SK-N-MC (cell line): ENCODE measurements around the gene TAB2.

ENCODE experiments used
- DNase-seq: peaks from one replicate; pipeline ENCODE4 v3.0.0-alpha.2; 2011; ENCODE audit warnings: low read depth, low spot score
- H3K27ac ChIP-seq: fragments of 200-600 bp; sonication (generic); 2 replicates; pipeline ENCODE4 v1.5.1; 2016; ENCODE audit warnings: mixed run types
- H3K36me3 ChIP-seq: fragments of 200-600 bp; sonication (generic); 2 replicates; pipeline ENCODE4 v1.6.1; 2017; ENCODE audit warnings: antibody characterized with exemption, low read length, mixed read lengths; ENCODE audit not compliant: insufficient read depth
- H3K4me3 ChIP-seq: fragments of 200-600 bp; sonication (generic); 2 replicates; pipeline ENCODE4 v1.5.1; 2016
- H3K9ac ChIP-seq: fragments of 200-600 bp; sonication (generic); 2 replicates; pipeline ENCODE4 v1.8.0; 2017; ENCODE audit warnings: mixed run types, mixed read lengths; ENCODE audit not compliant: insufficient read length
- H3K9me3 ChIP-seq: fragments of 200-600 bp; sonication (generic); 2 replicates; pipeline ENCODE4 v1.6.1; 2017; ENCODE audit warnings: low read depth, mild to moderate bottlenecking, antibody characterized with exemption, low read length, moderate library complexity, mixed read lengths
- EZH2 ChIP-seq: fragments of 200-600 bp; sonication (generic); IDR thresholded peaks from one replicate; pipeline ENCODE4 v1.6.1; 2017; ENCODE audit warnings: antibody characterized with exemption
- FOXP2 ChIP-seq: optimal IDR thresholded peaks from 2 replicates; pipeline ENCODE3; 2011; ENCODE audit warnings: mild to moderate bottlenecking, moderate library complexity; ENCODE audit not compliant: insufficient read depth; ENCODE audit errors: extremely low read length, control extremely low read depth
- POLR2AphosphoS5 ChIP-seq: IDR thresholded peaks from 2 replicates; pipeline ENCODE4 v1.6.1; 2012; ENCODE audit warnings: mild to moderate bottlenecking, low read depth, low read length, borderline replicate concordance

The TAB2 gene

DNA sequence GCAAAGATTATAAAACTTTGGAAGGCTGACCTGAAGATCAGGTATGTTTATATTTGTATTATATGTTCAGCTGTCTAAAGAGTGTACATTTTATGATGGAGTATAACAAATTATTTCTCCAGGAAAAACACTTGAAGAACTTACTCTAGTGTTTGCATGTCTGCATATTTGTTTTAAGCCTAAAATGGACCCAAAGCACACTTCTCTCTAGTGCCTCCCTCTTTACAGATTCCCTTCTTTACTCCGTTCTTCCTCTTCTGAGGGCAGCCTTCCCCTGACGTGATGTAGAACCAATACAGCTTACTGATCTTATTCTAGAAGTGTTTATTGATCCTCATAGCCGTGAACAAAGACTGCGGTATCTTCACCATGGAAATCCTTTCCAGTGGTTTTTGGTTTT, 96.5 kb downstream of the TAB2 start:
- Histone ChIP-seq H3K4me3 (no peak overlapping the region), H3K9me3 (no peaks in the 10 kb centered on the region), H3K9ac (no peak overlapping the region), H3K27ac (no peak overlapping the region), H3K36me3 (peaks cover 19% of the 10 kb centered on the region)
- no peak for DNase-seq
- TF ChIP-seq POLR2AphosphoS5 (no peak), FOXP2 (no peak), EZH2 (no peak)

DNA sequence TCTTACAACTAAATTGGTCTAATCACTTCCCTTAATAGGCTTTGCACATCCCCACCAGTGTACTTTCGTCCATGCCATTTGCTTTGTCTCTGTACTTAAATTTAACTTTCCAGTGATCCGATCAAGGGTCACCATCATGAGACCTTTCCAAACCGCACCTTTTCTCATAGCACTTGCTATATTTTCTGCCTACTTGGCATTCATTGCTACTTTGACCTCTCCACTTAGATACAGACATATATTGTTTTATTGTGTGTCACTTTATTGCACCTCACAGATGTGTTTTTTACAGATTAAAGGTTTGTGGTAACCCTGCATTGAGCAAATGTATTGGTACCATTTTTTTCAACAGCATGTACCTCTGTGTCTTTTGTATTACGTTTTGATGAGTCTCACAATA, 97.3 kb downstream of the TAB2 start:
- Histone ChIP-seq H3K27ac (no peak overlapping the region), H3K9ac (no peak overlapping the region), H3K9me3 (no peaks in the 10 kb centered on the region), H3K4me3 (no peak overlapping the region), H3K36me3 (peaks cover 12% of the 10 kb centered on the region)
- TF ChIP-seq FOXP2: no peak
- no peak for TF ChIP-seq EZH2
- no peak for TF ChIP-seq POLR2AphosphoS5
- no peak for DNase-seq

DNA sequence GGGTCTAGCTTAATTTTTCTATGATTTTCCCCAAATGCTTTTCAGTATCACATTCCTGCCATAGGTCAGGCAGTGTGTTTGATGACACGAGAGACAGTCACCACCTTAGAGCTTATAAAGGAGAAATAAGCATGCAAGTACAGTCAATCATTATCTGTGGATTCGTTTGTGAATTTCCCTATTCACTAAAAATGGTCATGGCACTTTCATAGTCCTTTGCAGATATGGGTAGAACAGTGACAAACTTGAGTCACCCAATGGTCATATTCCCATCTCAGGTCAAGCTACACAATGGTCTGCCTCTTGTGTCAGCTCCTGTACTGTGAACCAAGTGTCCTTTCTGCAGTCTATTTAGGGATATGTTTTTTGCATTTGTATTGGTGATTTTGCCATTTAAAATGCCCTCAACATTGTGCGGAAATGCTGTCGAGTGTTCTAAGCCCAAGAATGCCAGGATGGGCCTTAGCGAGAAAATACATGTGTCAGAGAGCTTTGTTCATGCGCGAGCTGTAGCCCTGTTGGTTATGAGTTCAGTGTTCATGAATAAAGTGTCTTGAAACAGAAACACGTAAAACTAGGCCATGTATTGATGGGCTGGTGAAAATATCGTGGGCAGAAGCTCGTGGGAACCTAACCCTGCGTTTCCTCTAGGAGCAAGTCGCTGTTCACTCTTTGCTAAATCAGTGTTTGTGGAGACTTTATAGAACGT, 102.3 kb downstream of the TAB2 start:
- no peak for DNase-seq
- no peak overlapping the region for H3K4me3 ChIP-seq
- H3K27ac ChIP-seq: no peak overlapping the region
- H3K9ac ChIP-seq: no peak overlapping the region
- no peaks in the 10 kb centered on the region for H3K36me3 ChIP-seq
- TF ChIP-seq POLR2AphosphoS5 (no peak), EZH2 (no peak), FOXP2 (no peak)
- H3K9me3 ChIP-seq: no peaks in the 10 kb centered on the region

DNA sequence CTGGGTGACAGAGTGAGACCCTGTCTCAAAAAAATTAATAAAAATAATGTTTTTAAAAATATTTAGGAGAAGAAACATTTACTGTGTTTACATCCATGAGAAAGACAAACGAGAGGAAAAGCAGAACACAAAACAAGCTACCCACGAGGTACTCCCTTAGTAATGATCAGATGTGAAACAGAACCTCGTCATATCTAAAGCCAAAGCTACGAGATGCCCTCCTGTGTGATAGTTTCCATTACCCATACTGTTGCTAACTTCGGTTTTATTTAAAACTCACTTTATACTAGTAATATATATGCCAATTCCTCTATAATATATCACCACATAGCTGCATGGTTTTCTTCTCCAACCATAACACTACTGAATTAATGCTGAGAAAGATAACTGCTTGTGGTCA, 103.6 kb downstream of the TAB2 start:
- Histone ChIP-seq H3K9me3 (no peaks in the 10 kb centered on the region), H3K4me3 (no peak overlapping the region), H3K9ac (no peak overlapping the region), H3K36me3 (no peaks in the 10 kb centered on the region), H3K27ac (no peak overlapping the region)
- DNase-seq: no peak
- TF ChIP-seq POLR2AphosphoS5 (no peak), EZH2 (no peak), FOXP2 (no peak)

DNA sequence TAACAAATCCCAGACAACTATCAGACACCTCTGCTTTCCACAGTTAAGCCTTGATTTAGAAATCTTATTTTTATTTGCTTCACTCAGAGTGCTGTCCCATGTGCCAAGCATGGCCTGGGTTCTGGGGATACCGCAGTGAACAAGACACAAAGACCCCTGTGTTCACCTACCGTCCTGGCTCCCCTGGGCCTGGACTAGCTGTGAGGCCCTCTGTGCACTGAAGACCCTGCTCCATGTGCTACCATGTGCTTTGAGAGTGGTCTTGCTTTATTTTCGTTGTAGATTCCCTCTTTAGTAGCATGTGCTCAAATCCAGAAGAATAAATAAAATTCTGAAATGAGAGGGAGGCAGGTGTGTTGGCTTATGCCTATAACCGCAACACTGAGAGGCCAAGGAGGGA, 105.1 kb downstream of the TAB2 start:
- no peaks in the 10 kb centered on the region for H3K36me3 ChIP-seq
- DNase-seq: no peak
- H3K9ac ChIP-seq: no peak overlapping the region
- H3K27ac ChIP-seq: no peak overlapping the region
- H3K4me3 ChIP-seq: no peak overlapping the region
- no peaks in the 10 kb centered on the region for H3K9me3 ChIP-seq
- TF ChIP-seq FOXP2 (no peak), POLR2AphosphoS5 (no peak), EZH2 (no peak)

DNA sequence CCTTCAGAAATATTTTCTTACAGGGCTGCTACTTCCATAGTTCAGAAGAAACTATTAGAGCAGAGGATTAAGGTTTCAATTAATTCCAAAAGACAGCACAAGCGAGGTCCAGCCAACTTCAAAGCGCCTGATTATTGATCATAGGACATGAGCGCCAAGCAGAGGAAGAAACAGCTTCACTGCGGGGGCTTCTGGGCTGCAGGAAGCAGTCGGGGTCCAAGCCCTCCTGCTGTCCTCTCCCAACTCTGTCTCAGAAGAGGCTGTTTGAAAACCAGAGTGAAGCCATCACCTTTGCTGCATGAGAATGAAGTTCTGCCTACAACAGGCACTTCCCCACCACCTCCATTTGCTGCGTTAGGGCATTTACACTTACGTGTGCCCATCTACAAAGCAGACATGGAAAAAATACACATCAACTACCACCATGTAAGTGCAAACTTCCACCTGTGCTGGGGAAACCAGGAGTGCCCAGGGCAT, 106.5 kb downstream of the TAB2 start:
- H3K27ac ChIP-seq: no peak overlapping the region
- H3K9ac ChIP-seq: no peak overlapping the region
- H3K4me3 ChIP-seq: no peak overlapping the region
- H3K36me3 ChIP-seq: no peaks in the 10 kb centered on the region
- no peaks in the 10 kb centered on the region for H3K9me3 ChIP-seq
- no peak for TF ChIP-seq FOXP2
- TF ChIP-seq POLR2AphosphoS5: no peak
- TF ChIP-seq EZH2: no peak
- no peak for DNase-seq

DNA sequence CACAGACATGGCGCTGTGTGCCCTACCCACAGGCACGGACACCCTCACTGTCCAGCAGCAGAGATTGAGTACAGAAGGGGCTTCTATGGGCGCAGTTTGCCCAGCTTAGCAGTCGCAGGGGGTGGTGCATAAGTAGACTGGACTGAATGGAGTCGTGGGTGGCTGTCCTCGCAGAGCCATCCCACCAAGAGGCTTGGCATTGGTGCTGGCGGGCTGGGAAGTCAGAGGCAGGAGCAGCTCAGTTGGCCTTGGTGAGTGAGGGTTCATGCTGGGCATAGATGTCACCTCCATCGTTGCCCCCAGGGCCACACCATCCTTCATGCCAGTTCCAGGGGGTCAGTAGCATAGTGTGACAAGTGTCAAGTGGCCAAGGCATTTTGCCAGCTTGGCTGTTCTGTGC, 107.7 kb downstream of the TAB2 start:
- no peak overlapping the region for H3K4me3 ChIP-seq
- TF ChIP-seq EZH2 (no peak), FOXP2 (no peak), POLR2AphosphoS5 (no peak)
- no peaks in the 10 kb centered on the region for H3K9me3 ChIP-seq
- H3K27ac ChIP-seq: no peak overlapping the region
- no peaks in the 10 kb centered on the region for H3K36me3 ChIP-seq
- no peak overlapping the region for H3K9ac ChIP-seq
- DNase-seq: no peak

DNA sequence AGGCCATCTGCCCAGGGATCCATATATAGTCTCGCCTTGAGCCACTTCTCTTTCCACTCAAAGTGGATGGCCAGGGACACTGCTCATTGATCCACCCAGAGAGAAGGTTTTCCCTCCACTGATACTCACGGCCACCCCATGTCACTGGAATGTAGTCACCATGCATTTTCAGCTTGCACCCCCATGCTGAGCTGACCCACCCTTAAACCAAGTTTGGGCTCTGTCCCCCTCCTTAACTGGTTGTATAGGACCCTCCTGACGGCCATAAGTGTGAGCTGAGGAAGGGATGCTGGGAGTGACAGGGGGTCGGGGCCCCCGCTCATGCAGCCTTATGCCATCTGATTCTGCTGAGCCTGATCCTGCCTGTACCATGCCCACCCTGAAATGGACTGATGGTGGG, 108.2 kb downstream of the TAB2 start:
- Histone ChIP-seq H3K9me3 (no peaks in the 10 kb centered on the region), H3K36me3 (no peaks in the 10 kb centered on the region), H3K4me3 (no peak overlapping the region), H3K27ac (no peak overlapping the region), H3K9ac (no peak overlapping the region)
- TF ChIP-seq EZH2 (no peak), POLR2AphosphoS5 (no peak), FOXP2 (no peak)
- DNase-seq: no peak

DNA sequence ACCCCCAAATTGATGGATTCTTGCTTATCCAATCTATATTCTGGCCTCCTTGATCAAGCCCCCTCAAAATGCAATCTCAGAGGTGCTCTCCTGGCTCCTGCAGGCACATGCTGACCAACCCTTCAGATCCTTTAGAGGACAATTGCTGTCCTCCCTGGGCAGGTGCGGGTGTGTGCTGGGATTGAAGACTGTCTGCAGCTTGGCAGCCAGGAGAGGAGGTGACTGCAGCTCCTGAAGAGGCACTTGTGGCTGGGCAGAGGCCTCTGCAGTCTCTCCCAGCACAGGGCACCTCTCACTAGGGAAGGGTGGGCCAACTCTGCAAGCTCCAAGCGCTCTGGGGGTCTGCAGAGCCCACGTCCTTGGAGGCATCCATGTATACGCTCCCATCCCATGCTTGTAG, 111.1 kb downstream of the TAB2 start:
- no peak for DNase-seq
- Histone ChIP-seq H3K9ac (no peak overlapping the region), H3K4me3 (no peak overlapping the region), H3K9me3 (no peaks in the 10 kb centered on the region), H3K27ac (no peak overlapping the region), H3K36me3 (no peaks in the 10 kb centered on the region)
- no peak for TF ChIP-seq EZH2
- TF ChIP-seq FOXP2: no peak
- TF ChIP-seq POLR2AphosphoS5: no peak
